HepG2 (cell line): ENCODE measurements around the gene NAGA. TPM values are rescaled to one million over a fixed set of nuclear protein-coding genes. Genes with fewer than 3 reads are reported as not detected.

ENCODE experiments used
- ATF4 ChIP-seq, 2 experiments: fragments of 450-650 bp in 1 of 2; sonication (generic) in 1 of 2; formaldehyde crosslinking; IDR thresholded peaks; 2 replicates each; pipeline versions ENCODE4 v1.5.0 to v1.8.0; 2020 to 2022; ENCODE audit warnings: mild to moderate bottlenecking in 1 of 2, missing genetic modification reagents in 1 of 2
- CTCF ChIP-seq: sonication (generic); formaldehyde crosslinking; IDR thresholded peaks from 2 replicates; pipeline ENCODE4 v1.5.0; 2020; ENCODE audit warnings: mild to moderate bottlenecking, missing genetic modification reagents, moderate library complexity
- GTF3A ChIP-seq: sonication (generic); formaldehyde crosslinking; conservative IDR thresholded peaks from 2 replicates; pipeline ENCODE4 v1.4.0; 2020; ENCODE audit warnings: mild to moderate bottlenecking, missing genetic modification reagents
- HOMEZ ChIP-seq: IDR thresholded peaks from 2 replicates; pipeline ENCODE4 v1.6.1; 2016; ENCODE audit warnings: low read depth
- KDM1A ChIP-seq: IDR thresholded peaks from 2 replicates; pipeline ENCODE4 v1.6.1; 2016; ENCODE audit warnings: missing compliant biosample characterization
- KDM3A ChIP-seq: IDR thresholded peaks from 2 replicates; pipeline ENCODE4 v1.6.1; 2018; ENCODE audit warnings: low read depth, missing compliant biosample characterization
- KDM5B ChIP-seq: sonication (generic); formaldehyde crosslinking; IDR thresholded peaks from 2 replicates; pipeline ENCODE4 v1.4.0; 2020; ENCODE audit warnings: missing genetic modification reagents, mild to moderate bottlenecking, borderline replicate concordance
- LBX2 ChIP-seq: sonication (generic); formaldehyde crosslinking; IDR thresholded peaks from 2 replicates; pipeline ENCODE4 v1.5.0; 2020; ENCODE audit warnings: missing genetic modification reagents, mild to moderate bottlenecking, borderline replicate concordance
- MED13 ChIP-seq: sonication (generic); formaldehyde crosslinking; IDR thresholded peaks from 2 replicates; pipeline ENCODE4 v1.5.0; 2020; ENCODE audit warnings: missing genetic modification reagents
- RFXANK ChIP-seq: IDR thresholded peaks from 2 replicates; pipeline ENCODE4 v1.6.1; 2016
- SNAPC5 ChIP-seq: sonication (generic); formaldehyde crosslinking; IDR thresholded peaks from 2 replicates; pipeline ENCODE4 v1.8.1; 2023; ENCODE audit warnings: mild to moderate bottlenecking, missing genetic modification reagents, borderline replicate concordance
- SOX5 ChIP-seq: IDR thresholded peaks from 2 replicates; pipeline ENCODE4 v1.6.1; 2016; ENCODE audit warnings: borderline replicate concordance
- TBL1XR1 ChIP-seq: fragments of 150-350 bp; IDR thresholded peaks from 2 replicates; pipeline ENCODE4 v1.6.1; 2014; ENCODE audit warnings: borderline replicate concordance, low read length; ENCODE audit not compliant: partially characterized antibody
- TEAD3 ChIP-seq: optimal IDR thresholded peaks from 2 replicates; pipeline ENCODE3; 2016; ENCODE audit warnings: borderline replicate concordance
- TMF1 ChIP-seq: sonication (generic); formaldehyde crosslinking; IDR thresholded peaks from 2 replicates; pipeline ENCODE4 v1.8.1; 2022; ENCODE audit warnings: low read depth, missing genetic modification reagents
- ZFP82 ChIP-seq: sonication (generic); formaldehyde crosslinking; IDR thresholded peaks from 2 replicates; pipeline ENCODE4 v1.5.1; 2020; ENCODE audit warnings: mild to moderate bottlenecking, missing genetic modification reagents, borderline replicate concordance
- ZNF274 ChIP-seq: sonication (generic); formaldehyde crosslinking; IDR thresholded peaks from 2 replicates; pipeline ENCODE4 v1.5.1; 2020; ENCODE audit warnings: mild to moderate bottlenecking, missing genetic modification reagents
- ZNF280B ChIP-seq: sonication (generic); formaldehyde crosslinking; IDR thresholded peaks from 2 replicates; pipeline ENCODE4 v1.5.0; 2020; ENCODE audit warnings: missing genetic modification reagents, mild to moderate bottlenecking, borderline replicate concordance
- ZNF552 ChIP-seq: sonication (generic); formaldehyde crosslinking; IDR thresholded peaks from 2 replicates; pipeline ENCODE4 v1.9.0; 2022; ENCODE audit warnings: missing genetic modification reagents, mild to moderate bottlenecking, borderline replicate concordance
- ZNF598 ChIP-seq: sonication (generic); formaldehyde crosslinking; IDR thresholded peaks from 2 replicates; pipeline ENCODE4 v1.5.1; 2020; ENCODE audit warnings: mild to moderate bottlenecking, missing genetic modification reagents, borderline replicate concordance
- ZNF709 ChIP-seq: sonication (generic); formaldehyde crosslinking; IDR thresholded peaks from 2 replicates; pipeline ENCODE4 v1.5.0; 2020; ENCODE audit warnings: mild to moderate bottlenecking, missing genetic modification reagents
- ZNF773 ChIP-seq: sonication (generic); formaldehyde crosslinking; IDR thresholded peaks from 2 replicates; pipeline ENCODE4 v1.4.0; 2020; ENCODE audit warnings: missing genetic modification reagents, borderline replicate concordance
- polyA plus RNA-seq, 8 experiments: library from polyadenylated mRNA; depleted of rRNA in 3 of 8; stranded (reverse) in 7 of 8; unstranded in 1 of 8; fragments of >200 nt; fragmentation: Illumina TruSeq in 4 of 8; extraction: Trizol in 4 of 8; gene quantifications; 2 replicates each; pipeline versions ENCODE4 v1.2.1 to v1.2.3, GENCODE V29; 2011 to 2016; ENCODE audit warnings: low read depth in 4 of 8, missing spikeins in 1 of 8, mixed read lengths in 1 of 8; ENCODE audit not compliant: insufficient read depth in 1 of 8
- total RNA-seq, 5 experiments: library from RNA; depleted of rRNA; stranded (reverse); fragments of >200 nt; fragmentation: Illumina TruSeq; extraction: Trizol; gene quantifications; 2 replicates each; pipeline ENCODE4 v1.2.3, GENCODE V29; 2016; ENCODE audit warnings: low read depth in 1 of 5

NAGA gene
- total and polyA plus RNA-seq, 2 of the 13 experiments (the other 11 are each of a cell fraction or from before 2014, with no cell fraction given): 15.1 to 23.4 TPM

- TF ChIP-seq ZNF598 (CRISPR knock-in tag) (peak; percentile 86), LBX2 (no peak), ZNF709 (CRISPR knock-in tag) (no peak; the same call in none of the 2 replicates), HOMEZ (no peak), SNAPC5 (CRISPR knock-in tag) (no peak), CTCF (CRISPR knock-in tag) (peak; percentile 100), ZNF773 (0 out of 2 replicates have a peak, but pooled peaks have one; percentile 69), ATF4 (CRISPR knock-in tag; IDR thresholded peaks at IDR 0.05) (0 out of 4 replicates have a peak, but pooled peaks of 1 of the 2 experiments have one; percentile 3), SOX5 (CRISPR knock-in tag) (peak; percentile 47), KDM1A (CRISPR knock-in tag) (no peak), ZNF280B (CRISPR knock-in tag) (no peak; the same call in 1 of the 2 replicates), TBL1XR1 (no peak), TEAD3 (CRISPR knock-in tag) (peak; percentile 48), ZNF552 (0 out of 2 replicates have a peak, but pooled peaks have one; percentile 32), ZFP82 (CRISPR knock-in tag) (peak; percentile 88; the same call in 1 of the 2 replicates), RFXANK (no peak), ZNF274 (CRISPR knock-in tag) (peak; percentile 76; the same call in 1 of the 2 replicates), KDM5B (CRISPR knock-in tag) (peak; percentile 89; the same call in 1 of the 2 replicates), GTF3A (CRISPR knock-in tag) (no peak), MED13 (peak; percentile 84), TMF1 (peak; percentile 61; the same call in 1 of the 2 replicates), KDM3A (CRISPR knock-in tag) (peak; percentile 68; the same call in 1 of the 2 replicates)
Observed at GRCh38 chr22:42090596-42091454, 20.2 kb upstream of the NAGA start, which contains the start of gene NDUFA6 (continued).
